Stimulated activated CD8-positive, alpha-beta memory T cell treated with anti-CD3 and anti-CD28 coated beads, Interleukin-12 subunit alpha, Interleukin-12 subunit beta, amount 100 ng/mL, for 1 hour (primary cell): Measurements from ENCODE around the gene YIF1B.
A peak's percentile ranks its signal among the peaks of the same experiment; 100 is the strongest.

Experiments
- DNase-seq: peaks from one replicate; pipeline ENCODE4 v3.0.0-alpha.2; 2020; ENCODE audit warnings: low read depth

Gene YIF1B

GRCh38 chr19:38335949-38336637 is 20.3 kb upstream of the YIF1B start:
- peak; percentile 90 for DNase-seq

- no peak for DNase-seq
These were observed 17.5 kb upstream of the YIF1B start for GRCh38 chr19:38333245-38333644.

- DNase-seq: no peak
These were observed 16.0 kb upstream of the YIF1B start for GRCh38 chr19:38331728-38332127.

DNA sequence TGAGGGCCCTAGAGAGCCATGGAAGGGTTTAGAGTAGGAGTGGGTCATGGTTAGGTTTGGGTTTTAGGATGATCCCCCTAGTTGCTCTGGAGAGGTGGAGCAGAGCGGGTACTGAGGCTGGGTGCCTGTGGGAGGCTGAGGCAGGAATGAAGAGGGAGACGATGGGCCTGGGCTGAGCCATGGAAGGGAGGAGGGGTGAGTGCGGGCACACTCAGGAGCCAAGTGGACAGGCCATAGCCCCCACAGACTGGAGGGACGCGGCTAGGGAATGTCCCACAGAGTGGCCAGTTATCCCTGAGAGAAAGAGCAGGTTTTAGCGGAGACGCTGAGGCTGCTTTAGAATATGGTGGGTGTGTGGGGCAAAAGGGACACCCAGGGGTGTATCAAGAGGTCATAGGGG is 13.9 kb upstream of the YIF1B start:
- no peak for DNase-seq

GRCh38 chr19:38326591-38326990 is 10.8 kb upstream of the YIF1B start:
- DNase-seq: no peak

- no peak for DNase-seq
These were observed 8.7 kb upstream of the YIF1B start for GRCh38 chr19:38324431-38324830.

DNA sequence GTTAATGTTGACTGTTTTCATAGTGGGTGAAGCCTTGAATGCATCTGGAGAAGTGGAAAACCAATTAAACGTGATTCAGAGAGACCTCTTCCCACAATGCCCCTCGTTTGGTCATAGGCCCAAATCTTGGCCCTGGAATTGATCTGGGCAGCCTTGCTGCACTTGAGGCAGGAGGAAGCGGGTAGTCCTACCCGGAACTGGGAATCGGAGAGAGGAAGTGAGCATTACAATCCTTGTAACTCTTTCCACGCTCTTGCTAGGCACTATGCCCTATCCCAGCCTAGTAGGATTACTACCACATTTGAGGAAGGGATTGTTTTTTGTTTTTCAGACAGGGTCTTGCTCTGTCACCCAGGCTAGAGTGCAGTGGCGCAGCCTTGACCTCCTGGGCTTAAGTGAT is 7.5 kb upstream of the YIF1B start:
- DNase-seq: no peak

GRCh38 chr19:38321646-38322196 is 6.0 kb upstream of the YIF1B start:
- no peak for DNase-seq

DNA sequence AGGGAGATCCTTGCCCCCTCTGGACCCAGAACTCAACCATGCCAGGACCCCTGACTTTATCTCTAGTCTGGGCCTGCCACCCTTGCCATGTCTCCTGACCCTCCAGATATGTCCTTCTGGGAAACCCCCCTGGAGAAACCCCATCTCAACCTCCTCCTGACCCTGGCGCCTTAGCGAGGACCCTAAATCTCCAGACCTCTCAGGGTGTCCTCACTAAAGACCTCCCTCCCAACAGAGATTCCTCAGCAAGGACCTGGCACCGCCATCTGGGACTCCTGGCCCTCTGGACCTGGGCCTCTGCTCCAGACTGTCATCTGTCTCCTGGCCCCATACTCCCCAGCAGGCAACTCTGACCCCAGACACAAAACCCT is 5.2 kb upstream of the YIF1B start:
- no peak for DNase-seq

- peak; percentile 11 for DNase-seq
These were observed 3.9 kb upstream of the YIF1B start, which contains the start of gene KCNK6 for GRCh38 chr19:38319421-38320258. KCNK6 (plus strand) TSS chr19:38319845; CDS start chr19:38319951, 106 bp downstream.

GRCh38 chr19:38318660-38319059 is 2.9 kb upstream of the YIF1B start:
- DNase-seq: no peak

DNA sequence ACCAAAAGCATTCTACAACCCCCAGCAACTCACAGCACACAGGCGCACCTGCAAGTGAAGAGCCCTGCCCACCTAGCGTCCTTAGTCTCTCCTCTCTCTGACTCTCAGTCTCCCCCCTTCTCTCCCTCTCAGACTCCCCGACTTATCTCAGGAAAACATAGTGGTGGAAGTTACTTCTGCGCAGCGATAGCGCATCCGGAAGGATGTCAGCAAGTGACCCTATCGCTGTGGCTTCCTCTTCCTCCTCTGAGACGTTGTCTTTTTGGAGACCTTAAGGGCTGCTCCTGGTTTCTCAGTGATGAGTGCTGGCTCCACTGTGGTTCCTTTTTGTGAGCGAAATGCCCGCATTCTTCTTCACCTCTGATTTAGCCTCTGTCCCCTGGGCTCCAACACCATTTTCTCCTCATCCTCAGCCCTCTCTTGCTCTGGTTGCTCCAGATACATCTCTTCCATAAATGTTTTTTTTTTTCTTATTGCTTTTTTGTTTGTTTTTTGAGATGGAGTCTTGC is 1.4 kb upstream of the YIF1B start:
- DNase-seq: no peak

DNA sequence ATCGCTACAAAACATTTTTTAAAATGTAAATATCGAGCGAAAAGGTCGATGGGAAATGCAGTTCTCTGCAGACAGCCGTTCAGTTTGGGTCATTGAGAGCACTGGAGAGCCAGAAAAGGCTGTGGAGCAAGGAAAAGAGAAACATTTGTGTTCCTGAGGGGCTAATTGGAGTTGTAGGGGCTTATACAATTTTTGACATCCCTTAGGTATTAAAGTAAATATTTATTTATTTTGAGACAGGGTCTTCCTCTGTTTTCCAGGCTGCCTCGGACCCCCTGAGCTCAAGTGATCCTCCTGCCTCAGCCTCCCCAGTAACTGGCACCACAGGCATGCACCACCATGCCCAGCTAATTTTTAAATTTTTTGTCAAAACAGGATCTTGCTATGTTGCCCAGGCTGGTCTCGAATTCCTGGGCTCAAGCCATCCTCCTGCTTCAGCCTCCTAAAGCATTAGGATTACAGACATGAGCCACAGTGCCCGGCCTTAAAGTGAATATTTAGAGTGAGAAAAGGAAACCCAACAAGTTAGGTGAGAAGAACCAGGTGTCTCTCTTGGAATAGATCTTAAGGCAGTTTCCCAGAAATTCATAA is 825 bp upstream of the YIF1B start:
- DNase-seq: no peak

- no peak for DNase-seq
These were observed 4.8 kb downstream of the YIF1B start for GRCh38 chr19:38310986-38311385.

GRCh38 chr19:38310279-38310670 is 5.5 kb downstream of the YIF1B start:
- DNase-seq: no peak

- DNase-seq: no peak
These were observed 6.0 kb downstream of the YIF1B start for GRCh38 chr19:38309615-38310278.

DNA sequence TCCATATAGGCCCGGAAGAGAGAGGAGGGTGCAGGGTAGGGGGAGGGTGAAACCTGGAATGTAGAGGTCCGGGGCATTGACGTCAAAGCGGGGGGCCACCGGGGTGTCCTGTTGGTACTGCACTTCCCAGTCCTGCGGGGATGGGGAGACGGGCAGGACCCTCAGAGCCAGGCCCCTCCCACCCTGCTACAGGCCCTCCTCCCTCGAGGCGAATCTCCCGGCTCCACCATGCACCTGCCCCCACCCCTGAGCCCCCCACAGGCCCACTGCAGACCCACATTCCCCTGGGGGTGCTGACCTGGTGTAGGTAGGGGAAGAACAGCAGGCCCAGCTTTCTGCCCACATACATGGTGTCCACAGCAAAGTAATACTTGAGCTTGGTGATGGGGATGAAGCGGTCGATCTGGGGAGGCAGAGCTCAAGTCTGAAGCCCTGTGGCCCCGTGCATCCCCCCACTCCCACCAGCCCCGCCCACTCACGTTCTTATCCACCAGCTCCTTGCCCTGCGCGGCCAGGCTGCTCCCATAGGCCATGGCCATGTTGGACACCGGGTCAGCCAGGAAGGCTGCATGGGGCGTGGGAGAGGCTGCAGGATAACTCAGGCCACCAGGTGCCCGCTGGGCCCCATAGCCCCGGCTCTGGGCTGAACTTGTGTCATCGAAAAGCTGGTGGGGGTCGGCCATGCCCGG is 6.7 kb downstream of the YIF1B start:
- no peak for DNase-seq

- DNase-seq: no peak
These were observed 7.6 kb downstream of the YIF1B start for GRCh38 chr19:38308006-38308766.

- no peak for DNase-seq
These were observed 8.2 kb downstream of the YIF1B start for GRCh38 chr19:38307597-38307996.

DNA sequence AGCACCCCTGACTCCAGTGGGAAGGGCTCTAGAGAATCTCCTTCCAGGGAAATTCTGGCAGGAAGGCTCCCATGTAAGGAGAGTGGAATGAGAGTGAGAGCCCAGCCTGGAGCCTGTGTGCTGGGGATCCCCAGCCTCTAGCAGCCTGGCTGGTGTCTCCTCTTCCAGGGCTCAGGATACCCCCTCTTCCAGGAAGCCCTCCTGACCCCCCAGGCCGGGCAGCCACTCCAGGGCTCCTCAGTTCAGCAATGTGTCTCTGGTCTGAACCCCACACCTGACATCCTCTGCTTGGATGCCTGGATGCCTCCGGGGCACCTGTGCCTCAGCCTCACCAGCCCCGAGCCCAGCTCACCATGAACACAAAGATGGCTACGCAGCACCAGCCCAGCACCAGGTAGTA is 8.7 kb downstream of the YIF1B start:
- DNase-seq: no peak

- DNase-seq: no peak
These were observed 9.5 kb downstream of the YIF1B start for GRCh38 chr19:38306236-38306635.
